MM.1S (cell line): ENCODE measurements around the gene OXCT1.

Source experiments
- DNase-seq: peaks from one replicate; pipeline ENCODE4 v3.0.0-alpha.2; 2015
- H2AFZ ChIP-seq: fragments of 300-600 bp; sonication (generic); 2 replicates; pipeline ENCODE4 v1.6.0; 2016; ENCODE audit warnings: antibody characterized with exemption, low read length
- H3F3A ChIP-seq: fragments of 300-600 bp; sonication (generic); 2 replicates; pipeline ENCODE4 v1.6.1; 2016; ENCODE audit warnings: mild to moderate bottlenecking, antibody characterized with exemption, low read length, moderate library complexity, mixed read lengths; ENCODE audit not compliant: insufficient read depth
- H3K27ac ChIP-seq: fragments of 300-600 bp; sonication (generic); 2 replicates; pipeline ENCODE4 v1.5.1; 2016; ENCODE audit warnings: mild to moderate bottlenecking, low read length
- H3K27me3 ChIP-seq: fragments of 300-600 bp; sonication (generic); replicated peaks from 2 replicates; pipeline ENCODE4 v1.6.0; 2016; ENCODE audit warnings: low read length; ENCODE audit not compliant: insufficient read depth
- H3K36me3 ChIP-seq: fragments of 300-600 bp; sonication (generic); replicated peaks from 2 replicates; pipeline ENCODE4 v1.6.1; 2016; ENCODE audit warnings: mild to moderate bottlenecking, low read length, mixed read lengths; ENCODE audit not compliant: insufficient read depth
- H3K4me1 ChIP-seq: fragments of 300-600 bp; sonication (generic); 2 replicates; pipeline ENCODE4 v1.6.1; 2016; ENCODE audit warnings: low read length, mixed read lengths
- H3K4me2 ChIP-seq: fragments of 300-600 bp; sonication (generic); 2 replicates; pipeline ENCODE4 v1.6.0; 2016; ENCODE audit warnings: low read depth, low read length
- H3K4me3 ChIP-seq: fragments of 300-600 bp; sonication (generic); 2 replicates; pipeline ENCODE4 v1.5.1; 2016; ENCODE audit warnings: low read length, mixed read lengths
- H3K79me2 ChIP-seq: fragments of 300-600 bp; sonication (generic); 2 replicates; pipeline ENCODE4 v1.6.1; 2016; ENCODE audit warnings: mixed run types, low read length, mixed read lengths
- H3K9ac ChIP-seq: fragments of 300-600 bp; sonication (generic); 2 replicates; pipeline ENCODE4 v1.6.1; 2016; ENCODE audit warnings: low read length, mixed read lengths
- H3K9me2 ChIP-seq: fragments of 300-600 bp; sonication (generic); replicated peaks from 2 replicates; pipeline ENCODE4 v1.6.1; 2016; ENCODE audit warnings: mild to moderate bottlenecking, low read length, mixed read lengths; ENCODE audit not compliant: insufficient read depth
- H3K9me3 ChIP-seq: fragments of 300-600 bp; sonication (generic); replicated peaks from 2 replicates; pipeline ENCODE4 v1.6.1; 2016; ENCODE audit warnings: mild to moderate bottlenecking, low read length, mixed read lengths; ENCODE audit not compliant: insufficient read depth
- H4K20me1 ChIP-seq: fragments of 300-600 bp; sonication (generic); 2 replicates; pipeline ENCODE4 v1.6.1; 2016; ENCODE audit warnings: mild to moderate bottlenecking, low read length, moderate library complexity, mixed read lengths; ENCODE audit not compliant: insufficient read depth
- CTCF ChIP-seq: fragments of 300-600 bp; sonication (generic); IDR thresholded peaks from 2 replicates; pipeline ENCODE4 v1.5.1; 2016; ENCODE audit warnings: antibody characterized with exemption, low read length, mixed read lengths
- EZH2 ChIP-seq: fragments of 300-600 bp; sonication (generic); optimal IDR thresholded peaks from 2 replicates; pipeline ENCODE3; 2017; ENCODE audit warnings: low read depth, mild to moderate bottlenecking, antibody characterized with exemption, low read length, mixed read lengths
- EZH2phosphoT487 ChIP-seq: fragments of 300-600 bp; sonication (generic); IDR thresholded peaks from 2 replicates; pipeline ENCODE4 v1.6.1; 2018; ENCODE audit warnings: antibody characterized with exemption, low read length

The OXCT1 gene

GRCh38 chr5:41820150-41820549 is 50.1 kb downstream of the OXCT1 start:
- no peaks in the 10 kb centered on the region for H3K4me1 ChIP-seq
- no peaks in the 10 kb centered on the region for H3K36me3 ChIP-seq
- H3K79me2 ChIP-seq: no peaks in the 10 kb centered on the region
- H3K4me2 ChIP-seq: no peak overlapping the region
- H3K4me3 ChIP-seq: no peak overlapping the region
- no peaks in the 10 kb centered on the region for H4K20me1 ChIP-seq
- no peaks in the 10 kb centered on the region for H3K9me2 ChIP-seq
- TF ChIP-seq CTCF: no peak
- no peak for TF ChIP-seq EZH2
- TF ChIP-seq EZH2phosphoT487: no peak
- H3K27ac ChIP-seq: no peak overlapping the region
- H2AFZ ChIP-seq: no peak overlapping the region
- H3K9me3 ChIP-seq: no peaks in the 10 kb centered on the region
- no peaks in the 10 kb centered on the region for H3K27me3 ChIP-seq
- no peak for DNase-seq
- H3K9ac ChIP-seq: no peak overlapping the region
- no peaks in the 10 kb centered on the region for H3F3A ChIP-seq

GRCh38 chr5:41817625-41818301 is 52.5 kb downstream of the OXCT1 start:
- no peak for TF ChIP-seq EZH2
- TF ChIP-seq EZH2phosphoT487: no peak
- TF ChIP-seq CTCF: no peak
- 0 out of 2 replicates have a peak, but pooled peaks cover 4% of the 10 kb centered on the region for H3K79me2 ChIP-seq

DNA sequence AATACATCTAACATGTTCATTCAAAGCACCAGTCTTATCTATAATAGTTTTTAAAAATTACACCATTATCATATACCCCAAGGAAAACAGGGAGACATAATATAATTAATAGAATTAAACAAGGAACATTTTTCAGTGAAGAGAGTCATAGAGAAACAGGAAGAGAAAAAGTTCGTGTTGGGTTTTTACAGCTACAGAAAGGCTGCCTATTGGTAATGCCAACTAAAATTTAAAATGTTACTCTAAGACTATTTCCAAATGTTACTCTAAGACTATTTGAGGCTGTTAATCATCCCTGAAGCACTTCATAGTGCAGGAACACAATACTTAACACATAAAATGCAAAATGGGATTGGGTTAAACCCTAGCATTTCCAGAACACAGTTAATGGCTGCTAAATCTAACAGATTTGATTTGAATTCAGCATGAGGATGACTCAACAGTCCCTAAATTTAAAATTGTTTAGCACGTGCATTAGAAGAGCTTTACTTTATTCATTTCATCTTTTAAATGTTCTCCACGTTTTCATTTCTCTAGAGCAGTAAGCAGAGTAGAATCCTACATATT is 54.5 kb downstream of the OXCT1 start:
- Histone ChIP-seq H2AFZ (no peak overlapping the region), H3K4me3 (no peak overlapping the region), H3K27me3 (no peaks in the 10 kb centered on the region), H3K4me2 (no peak overlapping the region), H3K9me2 (no peaks in the 10 kb centered on the region), H3K9me3 (no peaks in the 10 kb centered on the region), H3K79me2 (peaks cover 4% of the 10 kb centered on the region; the same call in 1 of the 2 replicates), H3F3A (no peaks in the 10 kb centered on the region), H3K36me3 (no peaks in the 10 kb centered on the region), H4K20me1 (no peaks in the 10 kb centered on the region), H3K4me1 (no peaks in the 10 kb centered on the region), H3K27ac (no peak overlapping the region), H3K9ac (no peak overlapping the region)
- TF ChIP-seq EZH2 (no peak), EZH2phosphoT487 (no peak), CTCF (no peak)
- no peak for DNase-seq

More at GRCh38 chr5:41817625-41818301, 52.5 kb downstream of the OXCT1 start:
- no peak overlapping the region for H2AFZ ChIP-seq
- no peaks in the 10 kb centered on the region for H3K4me1 ChIP-seq
- H3K9ac ChIP-seq: no peak overlapping the region
- no peaks in the 10 kb centered on the region for H3K9me2 ChIP-seq
- no peaks in the 10 kb centered on the region for H3K36me3 ChIP-seq
- H3F3A ChIP-seq: no peaks in the 10 kb centered on the region
- H4K20me1 ChIP-seq: no peaks in the 10 kb centered on the region
- no peaks in the 10 kb centered on the region for H3K9me3 ChIP-seq
- DNase-seq: no peak
- no peak overlapping the region for H3K4me2 ChIP-seq
- H3K4me3 ChIP-seq: no peak overlapping the region
- no peaks in the 10 kb centered on the region for H3K27me3 ChIP-seq
- H3K27ac ChIP-seq: no peak overlapping the region
